Stimulated activated naive CD8-positive, alpha-beta T cell treated with anti-CD3 and anti-CD28 coated beads, Interleukin-15, Interleukin-2, amounts not matched to agents 100 ng/mL and 50 ng/mL, for 24 hours (primary cell): Measurements from ENCODE around the gene NLRP1.

ENCODE experiments used
- H3K27ac Mint-ChIP-seq: one replicate; pipeline ENCODE4 v1.8.0; 2021; ENCODE audit warnings: mild to moderate bottlenecking, mixed read lengths
- H3K27me3 Mint-ChIP-seq: one replicate; pipeline ENCODE4 v1.8.0; 2021; ENCODE audit warnings: mixed read lengths
- H3K36me3 Mint-ChIP-seq: one replicate; pipeline ENCODE4 v1.8.0; 2021; ENCODE audit warnings: low read depth, mixed read lengths
- H3K4me1 Mint-ChIP-seq: one replicate; pipeline ENCODE4 v1.8.0; 2021; ENCODE audit warnings: low read depth, mixed read lengths
- H3K4me3 Mint-ChIP-seq: one replicate; pipeline ENCODE4 v1.8.0; 2021; ENCODE audit warnings: mild to moderate bottlenecking, mixed read lengths
- H3K9me3 Mint-ChIP-seq: one replicate; pipeline ENCODE4 v1.8.0; 2021; ENCODE audit warnings: mixed read lengths

NLRP1 gene

DNA sequence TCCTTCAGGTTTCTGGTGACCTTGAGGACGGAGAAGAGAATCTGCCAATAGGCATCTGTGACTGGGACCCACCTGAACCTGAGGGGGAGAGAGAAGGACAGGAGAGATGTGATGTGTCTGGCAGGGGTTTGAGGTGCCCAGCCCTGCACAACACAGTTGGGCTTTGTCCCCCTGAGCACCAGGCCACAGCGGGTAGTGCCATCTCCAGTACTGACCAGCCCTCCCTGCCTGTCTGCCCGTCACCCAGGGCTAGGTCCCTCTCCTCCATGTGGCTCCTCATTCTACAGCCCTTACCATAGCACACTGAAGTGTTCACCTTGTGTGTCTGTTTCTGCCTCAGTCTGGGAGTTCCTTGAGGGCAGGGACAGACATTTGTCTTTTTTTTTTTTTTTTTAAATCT is 30.8 kb downstream of the NLRP1 start:
- Mint-ChIP-seq H3K36me3 (peaks cover 55% of the 10 kb centered on the region), H3K27ac (no peak overlapping the region), H3K4me3 (no peak overlapping the region), H3K4me1 (peaks cover 8% of the 10 kb centered on the region), H3K9me3 (no peaks in the 10 kb centered on the region), H3K27me3 (no peaks in the 10 kb centered on the region)

GRCh38 chr17:5552841-5553240 is 31.5 kb downstream of the NLRP1 start:
- no peaks in the 10 kb centered on the region for H3K9me3 Mint-ChIP-seq
- peaks cover 8% of the 10 kb centered on the region for H3K4me1 Mint-ChIP-seq
- no peaks in the 10 kb centered on the region for H3K27me3 Mint-ChIP-seq
- no peak overlapping the region for H3K4me3 Mint-ChIP-seq
- H3K27ac Mint-ChIP-seq, result no peak overlapping the region
- peaks cover 57% of the 10 kb centered on the region for H3K36me3 Mint-ChIP-seq

- Mint-ChIP-seq H3K36me3 (peaks cover 50% of the 10 kb centered on the region), H3K4me3 (no peak overlapping the region), H3K9me3 (no peaks in the 10 kb centered on the region), H3K27me3 (no peaks in the 10 kb centered on the region), H3K4me1 (no peaks in the 10 kb centered on the region), H3K27ac (peak overlapping the region; percentile 51)
Observed at GRCh38 chr17:5545051-5545987, 39.0 kb downstream of the NLRP1 start.

GRCh38 chr17:5544115-5544514 is 40.2 kb downstream of the NLRP1 start:
- Mint-ChIP-seq H3K4me1 (no peaks in the 10 kb centered on the region), H3K36me3 (peaks cover 52% of the 10 kb centered on the region), H3K27me3 (no peaks in the 10 kb centered on the region), H3K27ac (no peak overlapping the region), H3K4me3 (no peak overlapping the region), H3K9me3 (no peaks in the 10 kb centered on the region)

- Mint-ChIP-seq H3K36me3 (peaks cover 40% of the 10 kb centered on the region), H3K4me3 (no peak overlapping the region), H3K4me1 (no peaks in the 10 kb centered on the region), H3K27me3 (no peaks in the 10 kb centered on the region), H3K9me3 (no peaks in the 10 kb centered on the region), H3K27ac (peak overlapping the region; percentile 38)
Observed at GRCh38 chr17:5541610-5542202, 42.6 kb downstream of the NLRP1 start.

- H3K36me3 Mint-ChIP-seq, result peaks cover 44% of the 10 kb centered on the region
Observed at GRCh38 chr17:5540321-5540720, 44.0 kb downstream of the NLRP1 start.

DNA sequence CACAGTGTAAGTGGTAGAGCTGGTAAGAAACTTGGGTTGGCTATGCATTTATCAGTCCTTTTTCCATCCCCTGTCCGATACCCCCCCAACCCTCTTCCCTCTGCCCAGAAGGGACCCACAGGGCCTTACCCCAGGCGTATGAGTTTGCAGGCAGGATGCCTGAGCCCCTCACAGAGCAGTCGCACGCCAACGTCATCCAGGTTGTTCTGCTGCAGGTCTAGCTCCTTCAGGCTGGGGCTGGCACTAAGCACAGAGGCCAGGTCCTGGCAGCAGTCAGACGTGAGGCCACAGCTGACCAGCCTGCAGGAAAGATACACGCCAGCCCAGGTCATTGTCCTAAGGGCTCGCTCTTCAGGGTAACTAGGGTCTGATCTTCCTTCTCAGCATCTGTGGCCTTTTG is 45.0 kb downstream of the NLRP1 start:
- peaks cover 47% of the 10 kb centered on the region for H3K36me3 Mint-ChIP-seq
- H3K27me3 Mint-ChIP-seq, result no peaks in the 10 kb centered on the region
- H3K4me1 Mint-ChIP-seq, result no peaks in the 10 kb centered on the region

More at GRCh38 chr17:5540321-5540720, 44.0 kb downstream of the NLRP1 start:
- H3K9me3 Mint-ChIP-seq, result no peaks in the 10 kb centered on the region
- no peaks in the 10 kb centered on the region for H3K4me1 Mint-ChIP-seq
- no peak overlapping the region for H3K27ac Mint-ChIP-seq
- H3K4me3 Mint-ChIP-seq, result no peak overlapping the region
- H3K27me3 Mint-ChIP-seq, result no peaks in the 10 kb centered on the region

DNA sequence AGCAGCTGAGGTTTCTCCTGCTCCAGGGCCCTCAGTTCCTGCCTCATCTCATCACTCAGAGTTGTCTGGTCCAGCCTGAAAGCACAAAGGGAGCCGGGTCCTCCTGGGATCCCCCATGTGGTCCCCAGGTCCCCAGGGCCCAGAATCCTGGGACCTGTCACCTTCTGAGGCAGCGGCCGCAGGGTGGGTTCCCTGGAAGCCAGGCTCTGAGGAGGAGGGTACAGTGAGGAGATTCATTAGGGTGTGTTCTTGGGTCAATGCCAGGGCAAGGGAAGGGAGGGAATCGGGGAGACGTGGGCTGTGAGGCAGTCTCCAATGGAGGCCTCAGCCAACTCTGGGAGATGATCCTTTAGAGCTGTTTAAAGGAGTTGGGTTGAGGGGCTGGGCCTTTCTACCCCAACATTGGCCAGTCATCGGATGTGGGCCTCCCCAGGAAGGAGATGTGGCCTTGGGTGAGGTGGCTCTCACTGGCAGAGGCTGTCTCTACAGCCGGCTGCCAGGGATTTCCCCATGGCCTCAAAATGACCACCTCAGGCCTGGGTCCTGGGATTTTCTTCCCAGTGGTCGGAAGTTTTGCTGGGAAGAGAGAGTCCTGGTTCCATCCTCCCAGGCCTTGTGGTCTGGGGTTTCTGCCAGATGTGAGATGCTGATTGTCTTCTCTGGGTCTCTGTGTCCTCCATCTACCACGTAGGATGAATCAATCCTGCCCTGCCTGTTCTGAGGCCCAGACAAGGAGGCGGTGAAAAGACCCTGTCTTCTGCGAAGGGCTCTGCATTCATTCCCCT is 47.3 kb downstream of the NLRP1 start:
- no peaks in the 10 kb centered on the region for H3K9me3 Mint-ChIP-seq
- no peaks in the 10 kb centered on the region for H3K27me3 Mint-ChIP-seq
- peaks cover 38% of the 10 kb centered on the region for H3K36me3 Mint-ChIP-seq
- peak overlapping the region; percentile 52 for H3K27ac Mint-ChIP-seq
- H3K4me1 Mint-ChIP-seq, result no peaks in the 10 kb centered on the region
- no peak overlapping the region for H3K4me3 Mint-ChIP-seq

More for the DNA sequence above, 45.0 kb downstream of the NLRP1 start:
- Mint-ChIP-seq H3K9me3 (no peaks in the 10 kb centered on the region), H3K4me3 (no peak overlapping the region), H3K27ac (no peak overlapping the region)

GRCh38 chr17:5535436-5535835 is 48.9 kb downstream of the NLRP1 start:
- Mint-ChIP-seq H3K9me3 (no peaks in the 10 kb centered on the region), H3K4me3 (no peak overlapping the region), H3K36me3 (peaks cover 43% of the 10 kb centered on the region), H3K27ac (no peak overlapping the region), H3K4me1 (no peaks in the 10 kb centered on the region), H3K27me3 (no peaks in the 10 kb centered on the region)

- no peaks in the 10 kb centered on the region for H3K9me3 Mint-ChIP-seq
- H3K4me3 Mint-ChIP-seq, result no peak overlapping the region
- no peaks in the 10 kb centered on the region for H3K4me1 Mint-ChIP-seq
- peaks cover 42% of the 10 kb centered on the region for H3K36me3 Mint-ChIP-seq
- no peak overlapping the region for H3K27ac Mint-ChIP-seq
- H3K27me3 Mint-ChIP-seq, result no peaks in the 10 kb centered on the region
Observed at GRCh38 chr17:5533486-5534315, 50.6 kb downstream of the NLRP1 start.

DNA sequence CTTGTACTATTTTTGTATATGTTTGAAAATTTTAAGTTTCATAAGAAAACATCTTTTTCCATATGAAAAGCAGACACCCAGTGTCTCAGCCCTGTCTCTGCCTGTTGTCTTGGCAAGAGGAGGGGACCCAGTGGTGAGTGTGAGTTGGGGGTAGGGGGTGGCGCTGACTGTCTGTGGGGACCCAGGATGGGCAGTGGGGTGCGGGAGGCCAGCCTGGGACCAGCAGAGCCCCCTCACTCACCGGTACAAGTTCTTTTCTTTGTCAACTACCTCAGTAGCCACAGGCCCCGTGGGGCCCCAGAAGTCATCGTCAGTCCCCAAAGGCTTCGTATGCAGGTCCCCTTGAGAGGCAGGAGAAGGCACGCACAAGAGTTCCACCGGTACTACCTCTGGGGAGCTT is 51.7 kb downstream of the NLRP1 start:
- Mint-ChIP-seq H3K27me3 (no peaks in the 10 kb centered on the region), H3K27ac (peak overlapping the region; percentile 9), H3K4me3 (no peak overlapping the region), H3K4me1 (peaks cover under 1% of the 10 kb centered on the region), H3K36me3 (peaks cover 41% of the 10 kb centered on the region), H3K9me3 (no peaks in the 10 kb centered on the region)

DNA sequence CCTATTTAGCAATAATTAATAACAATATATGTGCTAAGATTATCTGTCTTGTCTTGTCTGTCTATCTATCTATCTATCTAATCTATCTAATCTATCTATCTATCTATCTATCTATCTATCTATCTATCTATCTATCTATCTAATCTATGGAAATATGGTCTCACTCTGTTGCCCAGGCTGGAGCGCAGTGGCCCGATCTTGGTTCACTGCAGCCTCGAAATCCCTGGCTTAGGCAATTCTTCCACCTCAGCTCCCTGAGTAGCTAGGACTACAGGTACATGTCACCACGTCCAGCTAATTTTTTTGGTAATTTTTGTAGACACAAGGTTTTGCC is 53.3 kb downstream of the NLRP1 start:
- no peak overlapping the region for H3K27ac Mint-ChIP-seq
- H3K4me3 Mint-ChIP-seq, result no peak overlapping the region
- no peaks in the 10 kb centered on the region for H3K9me3 Mint-ChIP-seq
- H3K36me3 Mint-ChIP-seq, result peaks cover 38% of the 10 kb centered on the region
- H3K4me1 Mint-ChIP-seq, result peaks cover 16% of the 10 kb centered on the region
- no peaks in the 10 kb centered on the region for H3K27me3 Mint-ChIP-seq

- peaks cover 34% of the 10 kb centered on the region for H3K36me3 Mint-ChIP-seq
Observed at GRCh38 chr17:5530265-5531084, 53.8 kb downstream of the NLRP1 start.

More at GRCh38 chr17:5530265-5531084, 53.8 kb downstream of the NLRP1 start:
- H3K4me3 Mint-ChIP-seq, result no peak overlapping the region
- H3K9me3 Mint-ChIP-seq, result no peaks in the 10 kb centered on the region
- H3K27ac Mint-ChIP-seq, result peak overlapping the region; percentile 37
- H3K27me3 Mint-ChIP-seq, result no peaks in the 10 kb centered on the region
- H3K4me1 Mint-ChIP-seq, result peaks cover 18% of the 10 kb centered on the region
